CD8-positive, alpha-beta memory T cell (primary cell): ENCODE results near the gene NELFE. TPM values are rescaled to one million over a fixed set of nuclear protein-coding genes. Genes with fewer than 3 reads are reported as not detected.
"Not testable (repeated sequence)": the region's sequence is repeated elsewhere in the genome, so short reads cannot be mapped to it uniquely, and the experiment has no call there.

Source experiments
- CTCF ChIA-PET: fragments of 350-600 bp; sonication (Branson Sonifier 250); formaldehyde crosslinking; loops from one replicate; lab custom pipeline; 2021; ENCODE audit warnings: antibody characterized with exemption; lab: Charles Lee
- POLR2A ChIA-PET: fragments of 350-600 bp; sonication (Branson Sonifier 250); formaldehyde crosslinking; loops from one replicate; lab custom pipeline; 2021; ENCODE audit warnings: antibody characterized with exemption; lab: Charles Lee
- DNase-seq, 5 donors: peaks; one replicate each; pipeline versions ENCODE4 v3.0.0 to v3.0.0-alpha.2; 2020 to 2022; ENCODE audit warnings: mixed read lengths in 1 of 5
- H3K27ac ChIP-seq: one replicate; pipeline ENCODE4 v1.7.0; 2013; ENCODE audit warnings: low read depth, mild to moderate bottlenecking, low read length, moderate library complexity
- H3K27me3 ChIP-seq: 2 replicates; pipeline ENCODE4 v1.7.0; 2013; ENCODE audit warnings: low read length, mild to moderate bottlenecking; ENCODE audit not compliant: insufficient read depth, poor library complexity, severe bottlenecking
- H3K36me3 ChIP-seq: 2 replicates; pipeline ENCODE4 v1.7.0; 2013; ENCODE audit warnings: mild to moderate bottlenecking, low read length, moderate library complexity; ENCODE audit not compliant: insufficient read depth
- H3K4me1 ChIP-seq: 2 replicates; pipeline ENCODE4 v1.7.0; 2013; ENCODE audit warnings: mild to moderate bottlenecking, low read length, moderate library complexity; ENCODE audit not compliant: insufficient read depth
- H3K4me3 ChIP-seq: 2 replicates; pipeline ENCODE4 v1.7.0; 2013; ENCODE audit warnings: mild to moderate bottlenecking, low read length
- H3K9me3 ChIP-seq: 2 replicates; pipeline ENCODE4 v1.7.0; 2013; ENCODE audit warnings: mild to moderate bottlenecking, low read length
- H3K27ac Mint-ChIP-seq, 8 donors: one replicate each; pipeline ENCODE4 v1.8.0; 2020 to 2021; ENCODE audit warnings: mixed read lengths in 8 of 8, mild to moderate bottlenecking in 6 of 8, inconsistent platforms in 3 of 8, moderate library complexity in 3 of 8
- H3K27me3 Mint-ChIP-seq, 2 donors: one replicate each; pipeline ENCODE4 v1.8.0; 2020 to 2021; ENCODE audit warnings: mixed read lengths in 2 of 2, mild to moderate bottlenecking in 1 of 2, moderate library complexity in 1 of 2
- H3K36me3 Mint-ChIP-seq, 3 donors: one replicate each; pipeline ENCODE4 v1.8.0; 2020 to 2021; ENCODE audit warnings: mixed read lengths in 3 of 3, inconsistent platforms in 1 of 3, mild to moderate bottlenecking in 1 of 3
- H3K4me1 Mint-ChIP-seq, 3 donors: one replicate each; pipeline ENCODE4 v1.8.0; 2020 to 2021; ENCODE audit warnings: mixed read lengths in 3 of 3, inconsistent platforms in 1 of 3, mild to moderate bottlenecking in 1 of 3
- H3K4me3 Mint-ChIP-seq, 7 donors: one replicate each; pipeline ENCODE4 v1.8.0; 2020 to 2021; ENCODE audit warnings: mixed read lengths in 7 of 7, mild to moderate bottlenecking in 6 of 7, moderate library complexity in 4 of 7, inconsistent platforms in 2 of 7
- H3K9me3 Mint-ChIP-seq, 5 donors: one replicate each; pipeline ENCODE4 v1.8.0; 2020 to 2022; ENCODE audit warnings: mixed read lengths in 5 of 5, mild to moderate bottlenecking in 3 of 5, moderate library complexity in 2 of 5, inconsistent platforms in 1 of 5
- polyA plus RNA-seq: library from polyadenylated mRNA; unstranded; fragments of 300-500 nt; fragmentation: Illumina TruSeq; gene quantifications from one replicate; pipeline ENCODE4 v1.2.3, GENCODE V29; 2021
- total RNA-seq, 2 experiments: library from RNA; stranded (reverse); gene quantifications; one replicate each; pipeline ENCODE4 v1.2.3, GENCODE V29; 2021

The NELFE gene
- total and polyA plus RNA-seq, 3 experiments from 2014 or later = 79.6 to 90.6 (median 86.1) TPM

- H3K27ac Mint-ChIP-seq = peak overlapping the region in 1 of 8 donors; percentile 33
- H3K36me3 ChIP-seq, H3K9me3 ChIP-seq, H3K27me3 ChIP-seq, H3K4me3 ChIP-seq, H3K4me1 ChIP-seq, H3K36me3 Mint-ChIP-seq, H3K9me3 Mint-ChIP-seq, POLR2A ChIA-PET, H3K4me3 Mint-ChIP-seq, H3K27ac ChIP-seq, DNase-seq, H3K4me1 Mint-ChIP-seq: not testable (repeated sequence)
- CTCF ChIA-PET = interaction anchor here (0.8 to 1.5 kb wide), 3 partner anchors 10 to 46 kb away, joined by 3 to 4 read pairs (median 3); no protein-coding TSS in a partner anchor
- H3K27me3 Mint-ChIP-seq = peaks cover 4 to 22% of the 10 kb centered on the region in 2 donors
Observed at GRCh38 chr6:31908255-31908654, 50.5 kb downstream of the NELFE start.

GRCh38 chr6:31907158-31907813 is 51.5 kb downstream of the NELFE start:
- Mint-ChIP-seq H3K27me3 (peaks cover 4 to 20% of the 10 kb centered on the region in 2 donors), H3K4me3 (no peak overlapping the region), H3K9me3 (no peaks in the 10 kb centered on the region), H3K4me1 (peaks cover 9 to 10% (median 10%) of the 10 kb centered on the region in 3 donors), H3K27ac (no peak overlapping the region), H3K36me3 (no peaks in the 10 kb centered on the region)
- no peaks in the 10 kb centered on the region for H3K27me3 ChIP-seq
- H3K9me3 ChIP-seq = no peaks in the 10 kb centered on the region
- CTCF ChIA-PET = interaction anchor here (0.7 to 1.5 kb wide), 3 partner anchors 11 to 698 kb away, joined by 3 to 4 read pairs (median 3); no protein-coding TSS in a partner anchor
- no peaks in the 10 kb centered on the region for H3K36me3 ChIP-seq
- H3K27ac ChIP-seq = no peak overlapping the region
- H3K4me3 ChIP-seq = no peak overlapping the region
- POLR2A ChIA-PET = interaction anchor here (0.6 to 0.7 kb wide), 3 partner anchors 12 to 634 kb away, joined by 3 read pairs; no protein-coding TSS in a partner anchor
- no peak for DNase-seq
- H3K4me1 ChIP-seq = peaks cover 7% of the 10 kb centered on the region

- H3K9me3 Mint-ChIP-seq, H3K27ac ChIP-seq, H3K36me3 Mint-ChIP-seq, H3K4me3 ChIP-seq, H3K4me3 Mint-ChIP-seq, H3K27me3 ChIP-seq, H3K9me3 ChIP-seq, H3K36me3 ChIP-seq, DNase-seq, H3K4me1 ChIP-seq: not testable (repeated sequence)
- CTCF ChIA-PET = interaction anchor here (1.4 kb wide), 1 partner anchor 11 kb away, joined by 3 read pairs; no protein-coding TSS in a partner anchor
- Mint-ChIP-seq H3K4me1 (peaks cover 9 to 10% (median 10%) of the 10 kb centered on the region in 3 donors), H3K27me3 (peaks cover 0 to 16% of the 10 kb centered on the region in 2 donors), H3K27ac (peak overlapping the region in 1 of 8 donors; percentile 67)
- POLR2A ChIA-PET = interaction anchor here (0.7 kb wide), 1 partner anchor 12 kb away, joined by 3 read pairs; no protein-coding TSS in a partner anchor
Observed at GRCh38 chr6:31906727-31907126, 52.0 kb downstream of the NELFE start.

- H3K27ac ChIP-seq = no peak overlapping the region
- Mint-ChIP-seq H3K27me3 (peaks cover 0 to 16% of the 10 kb centered on the region in 2 donors), H3K27ac (no peak overlapping the region), H3K4me3 (peak overlapping the region in 2 of 7 donors; percentile 13 to 33), H3K36me3 (no peaks in the 10 kb centered on the region), H3K9me3 (no peaks in the 10 kb centered on the region), H3K4me1 (peaks cover 10 to 12% (median 10%) of the 10 kb centered on the region in 3 donors)
- no peaks in the 10 kb centered on the region for H3K27me3 ChIP-seq
- POLR2A ChIA-PET = no interaction called here
- CTCF ChIA-PET = no interaction called here
- H3K4me1 ChIP-seq = peaks cover 11% of the 10 kb centered on the region
- H3K4me3 ChIP-seq = no peak overlapping the region
- no peak for DNase-seq
- no peaks in the 10 kb centered on the region for H3K9me3 ChIP-seq
- H3K36me3 ChIP-seq = no peaks in the 10 kb centered on the region
Observed at GRCh38 chr6:31906122-31906521, 52.6 kb downstream of the NELFE start.

- DNase-seq = no peak
- H3K4me1 Mint-ChIP-seq = peaks cover 10 to 16% (median 10%) of the 10 kb centered on the region in 3 donors
- Histone ChIP-seq H3K4me1 (peaks cover 16% of the 10 kb centered on the region), H3K4me3 (no peak overlapping the region), H3K36me3 (no peaks in the 10 kb centered on the region), H3K9me3 (no peaks in the 10 kb centered on the region), H3K27ac (no peak overlapping the region), H3K27me3 (no peaks in the 10 kb centered on the region)
- no peaks in the 10 kb centered on the region for H3K36me3 Mint-ChIP-seq
- no peak overlapping the region for H3K27ac Mint-ChIP-seq
- peaks cover 0 to 12% of the 10 kb centered on the region in 2 donors for H3K27me3 Mint-ChIP-seq
- ChIA-PET CTCF (no interaction called here), POLR2A (interaction anchor here (0.6 kb wide), 1 partner anchor 1441 kb away, joined by 3 read pairs; no protein-coding TSS in a partner anchor)
- no peaks in the 10 kb centered on the region for H3K9me3 Mint-ChIP-seq
- H3K4me3 Mint-ChIP-seq = peak overlapping the region in 2 of 7 donors; percentile 51 to 68
Observed at GRCh38 chr6:31905041-31905440, 53.7 kb downstream of the NELFE start.

GRCh38 chr6:31903957-31904356 is 54.8 kb downstream of the NELFE start:
- Histone ChIP-seq H3K27ac (no peak overlapping the region), H3K4me1 (peaks cover 26% of the 10 kb centered on the region), H3K4me3 (no peak overlapping the region), H3K27me3 (no peaks in the 10 kb centered on the region), H3K36me3 (no peaks in the 10 kb centered on the region), H3K9me3 (no peaks in the 10 kb centered on the region)
- Mint-ChIP-seq H3K27ac (no peak overlapping the region), H3K4me1 (peaks cover 16 to 27% (median 21%) of the 10 kb centered on the region in 3 donors), H3K4me3 (peak overlapping the region in 3 of 7 donors; percentile 7 to 89 (median 24)), H3K36me3 (no peaks in the 10 kb centered on the region), H3K27me3 (peaks cover 0 to 10% of the 10 kb centered on the region in 2 donors), H3K9me3 (no peaks in the 10 kb centered on the region)
- ChIA-PET CTCF (no interaction called here), POLR2A (no interaction called here)
- no peak for DNase-seq

Other genes starting within 250 kb of the NELFE start
Only the 30 nearest of the 35 such genes appear.
- gene DDAH2, start 229.7 kb downstream of the NELFE start, total RNA-seq = 1 to 10 TPM; 4.1 to 4.9 TPM
- gene DDAH2, start 229.7 kb downstream of the NELFE start, polyA plus RNA-seq = 26.3 TPM
- gene CLIC1, start 222.4 kb downstream of the NELFE start, total RNA-seq = 100 to 1,000 TPM; 377 TPM
- gene CLIC1, start 222.4 kb downstream of the NELFE start, polyA plus RNA-seq = 657 TPM
- gene MSH5, start 219.0 kb downstream of the NELFE start, total RNA-seq = 10 to 100 TPM; 36.4 to 39.8 TPM
- gene MSH5, start 219.0 kb downstream of the NELFE start, polyA plus RNA-seq = 2.0 TPM
- gene SAPCD1, start 196.3 kb downstream of the NELFE start, total RNA-seq = 1 to 10 TPM; 6.1 to 7.0 TPM
- gene SAPCD1, start 196.3 kb downstream of the NELFE start, polyA plus RNA-seq = not detected
- gene VWA7, start 181.6 kb downstream of the NELFE start, total RNA-seq = 1 to 10 TPM; 1.4 to 1.7 TPM
- gene VWA7, start 181.6 kb downstream of the NELFE start, polyA plus RNA-seq = 2.5 TPM
- 100 to 1,000 TPM; 179 to 180 TPM for gene VARS1, start 163.2 kb downstream of the NELFE start, total RNA-seq
- 47.5 TPM for gene VARS1, start 163.2 kb downstream of the NELFE start, polyA plus RNA-seq
- 100 to 1,000 TPM; 160 to 172 TPM for gene LSM2, start 152.0 kb downstream of the NELFE start, total RNA-seq
- gene LSM2, start 152.0 kb downstream of the NELFE start, polyA plus RNA-seq = 80.8 TPM
- gene HSPA1L, start 143.7 kb downstream of the NELFE start, total RNA-seq = 1 to 10 TPM; 3.5 to 3.8 TPM
- 3.0 TPM for gene HSPA1L, start 143.7 kb downstream of the NELFE start, polyA plus RNA-seq
- 10 to 100 TPM; 64.8 to 70.1 TPM for gene HSPA1A, start 143.4 kb downstream of the NELFE start, total RNA-seq
- gene HSPA1A, start 143.4 kb downstream of the NELFE start, polyA plus RNA-seq = 34.1 TPM
- 10 to 100 TPM; 80.9 to 81.4 TPM for gene HSPA1B, start 131.2 kb downstream of the NELFE start, total RNA-seq
- 5.0 TPM for gene HSPA1B, start 131.2 kb downstream of the NELFE start, polyA plus RNA-seq
- gene NEU1, start 96.2 kb downstream of the NELFE start, total RNA-seq = 10 to 100 TPM; 19.0 to 19.4 TPM
- gene NEU1, start 96.2 kb downstream of the NELFE start, polyA plus RNA-seq = 25.0 TPM
- gene SLC44A4, start 80.0 kb downstream of the NELFE start, total RNA-seq = not detected
- not detected for gene SLC44A4, start 80.0 kb downstream of the NELFE start, polyA plus RNA-seq
- 10 to 100 TPM; 71.6 to 72.4 TPM for gene EHMT2, start 61.3 kb downstream of the NELFE start, total RNA-seq
- 51.6 TPM for gene EHMT2, start 61.3 kb downstream of the NELFE start, polyA plus RNA-seq
- 1 to 10 TPM; 3.5 to 4.3 TPM for gene ZBTB12, start 56.9 kb downstream of the NELFE start, total RNA-seq
- not detected for gene ZBTB12, start 56.9 kb downstream of the NELFE start, polyA plus RNA-seq
- gene C2, start 31.3 kb downstream of the NELFE start, total RNA-seq = under 1 TPM; 0.70 to 0.73 TPM
- gene C2, start 31.3 kb downstream of the NELFE start, polyA plus RNA-seq = not detected
- gene CFB, start 12.9 kb downstream of the NELFE start, total RNA-seq = under 1 TPM; 0.31 to 0.40 TPM
- 0.83 TPM for gene CFB, start 12.9 kb downstream of the NELFE start, polyA plus RNA-seq
- 100 to 1,000 TPM; 110 to 114 TPM for gene SKIC2, start 204 bp upstream of the NELFE start, total RNA-seq
- gene SKIC2, start 204 bp upstream of the NELFE start, polyA plus RNA-seq = 21.1 TPM
- 10 to 100 TPM; 13.8 to 15.8 TPM for gene DXO, start 13.2 kb upstream of the NELFE start, total RNA-seq
- gene DXO, start 13.2 kb upstream of the NELFE start, polyA plus RNA-seq = 16.8 TPM
- gene C4A, start 23.1 kb upstream of the NELFE start, total RNA-seq = 1 to 10 TPM; 3.3 to 3.4 TPM
- 0.40 TPM for gene C4A, start 23.1 kb upstream of the NELFE start, polyA plus RNA-seq
- 1 to 10 TPM; 2.2 to 3.7 TPM for gene C4B, start 55.8 kb upstream of the NELFE start, total RNA-seq
- 0.70 TPM for gene C4B, start 55.8 kb upstream of the NELFE start, polyA plus RNA-seq
- under 1 TPM; 0.37 to 0.40 TPM for gene CYP21A2, start 79.4 kb upstream of the NELFE start, total RNA-seq
- not detected for gene CYP21A2, start 79.4 kb upstream of the NELFE start, polyA plus RNA-seq
- gene TNXB, start 150.4 kb upstream of the NELFE start, total RNA-seq = 1 to 10 TPM; 2.5 to 4.9 TPM
- gene TNXB, start 150.4 kb upstream of the NELFE start, polyA plus RNA-seq = not detected
- 10 to 100 TPM; 72.5 to 74.4 TPM for gene ATF6B, start 169.3 kb upstream of the NELFE start, total RNA-seq
- 20.7 TPM for gene ATF6B, start 169.3 kb upstream of the NELFE start, polyA plus RNA-seq
- gene FKBPL, start 171.3 kb upstream of the NELFE start, total RNA-seq = 1 to 10 TPM; 6.8 to 8.1 TPM
- 2.3 TPM for gene FKBPL, start 171.3 kb upstream of the NELFE start, polyA plus RNA-seq
- under 1 TPM; 0.35 to 0.55 TPM for gene PRRT1, start 193.0 kb upstream of the NELFE start, total RNA-seq
- 0.72 TPM for gene PRRT1, start 193.0 kb upstream of the NELFE start, polyA plus RNA-seq
- gene PPT2, start 195.2 kb upstream of the NELFE start, total RNA-seq = 10 to 100 TPM; 18.8 to 19.0 TPM
- gene PPT2, start 195.2 kb upstream of the NELFE start, polyA plus RNA-seq = 10.0 TPM
- gene EGFL8, start 205.6 kb upstream of the NELFE start, total RNA-seq = 1 to 10 TPM; 8.3 to 9.5 TPM
- gene EGFL8, start 205.6 kb upstream of the NELFE start, polyA plus RNA-seq = not detected
- 10 to 100 TPM; 42.5 to 42.6 TPM for gene AGPAT1, start 217.1 kb upstream of the NELFE start, total RNA-seq
- gene AGPAT1, start 217.1 kb upstream of the NELFE start, polyA plus RNA-seq = 23.5 TPM
- 10 to 100 TPM; 52.7 to 52.9 TPM for gene RNF5, start 219.4 kb upstream of the NELFE start, total RNA-seq
- gene RNF5, start 219.4 kb upstream of the NELFE start, polyA plus RNA-seq = 110 TPM
- gene AGER, start 225.3 kb upstream of the NELFE start, total RNA-seq = 10 to 100 TPM; 11.9 to 12.5 TPM
- gene AGER, start 225.3 kb upstream of the NELFE start, polyA plus RNA-seq = not detected